Esophagus squamous epithelium (tissue), 4 donors: ENCODE measurements around the gene CXADR.

ENCODE experiments used
- CTCF ChIP-seq, 6 experiments: fragments of 450-650 bp in 4 of 6; fragments of 200-600 bp in 2 of 6; sonication (generic) in 2 of 6; IDR thresholded peaks; one replicate each; pipeline ENCODE4 v1.5.1; 2016 to 2019; ENCODE audit warnings: antibody characterized with exemption in 6 of 6, mild to moderate bottlenecking in 4 of 6, moderate library complexity in 4 of 6
- POLR2A ChIP-seq, 4 donors: fragments of 450-650 bp; IDR thresholded peaks; one replicate each; pipeline ENCODE4 v1.6.1; 2017; ENCODE audit warnings: antibody characterized with exemption in 4 of 4, mild to moderate bottlenecking in 4 of 4, moderate library complexity in 3 of 4

GRCh38 chr21:17539743-17540341, 27.0 kb downstream of the CXADR start:
- TF ChIP-seq POLR2A (IDR thresholded peaks at IDR 0.05) (no peak), CTCF (IDR thresholded peaks at IDR 0.05) (no peak)
